Gastrocnemius medialis (tissue), 4 donors: ENCODE measurements around the gene HS3ST5.

Source experiments
- CTCF ChIP-seq, 5 experiments: fragments of 450-650 bp in 3 of 5; fragments of 200-600 bp in 2 of 5; sonication (generic) in 2 of 5; IDR thresholded peaks in 4 of 5; conservative IDR thresholded peaks in 1 of 5; 1 replicate in 4 of 5; 2 replicates in 1 of 5; pipeline ENCODE4 v1.5.1; 2016 to 2019; ENCODE audit warnings: antibody characterized with exemption in 5 of 5, mild to moderate bottlenecking in 3 of 5, moderate library complexity in 3 of 5
- POLR2A ChIP-seq, 2 donors: fragments of 450-650 bp; IDR thresholded peaks; one replicate each; pipeline ENCODE4 v1.6.1; 2017; ENCODE audit warnings: antibody characterized with exemption in 2 of 2, mild to moderate bottlenecking in 2 of 2, moderate library complexity in 2 of 2

- no peak for TF ChIP-seq CTCF (IDR thresholded peaks at IDR 0.05 in 4 of 5, conservative IDR thresholded peaks at IDR 0.05 in 1 of 5)
- TF ChIP-seq POLR2A (IDR thresholded peaks at IDR 0.05): no peak
Measured at GRCh38 chr6:114157848-114158247, 185.0 kb downstream of the HS3ST5 start.
